Measurements from ENCODE around the gene ARMC8. TPM values are rescaled to one million over a fixed set of nuclear protein-coding genes. Genes with fewer than 3 reads are reported as not detected.

Gene ARMC8
- total and polyA plus RNA-seq, 2 of the 8 experiments (the other 6 are each of a cell fraction or from before 2014, with no cell fraction given), result 47.3 to 58.5 TPM

DNA sequence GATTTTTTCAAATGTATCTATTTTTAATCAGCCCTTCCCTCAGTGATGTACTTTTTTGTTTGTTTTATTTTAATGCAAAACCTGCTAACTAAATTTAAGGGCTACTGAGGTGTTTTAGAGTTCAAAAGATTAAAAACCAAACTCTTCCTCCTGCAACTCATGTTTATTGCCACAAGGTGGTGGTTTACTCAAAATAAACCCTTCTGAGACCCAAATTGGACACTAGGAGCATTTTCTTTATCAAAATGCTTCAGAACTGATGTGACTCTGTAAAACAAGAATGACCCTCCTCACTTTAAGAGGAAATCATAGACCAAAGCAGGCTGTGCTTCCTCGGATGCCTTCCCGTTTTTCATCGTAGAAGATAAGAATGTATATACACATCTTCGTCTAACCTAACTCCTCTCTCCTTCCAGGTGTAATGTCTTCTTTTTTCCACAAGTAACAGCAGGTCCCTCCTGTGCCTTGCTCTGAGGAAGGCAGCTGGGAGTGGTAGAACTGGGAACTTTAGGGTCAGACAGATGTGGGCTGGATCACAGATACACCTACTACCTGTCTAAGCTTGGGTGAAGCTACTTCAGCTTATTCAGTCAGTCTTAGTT is 145.5 kb downstream of the ARMC8 start (continued):
- TF ChIP-seq EZH2 (IDR thresholded peaks at IDR 0.05; ENCODE audit: low read depth, low read length, severe bottlenecking) (no peak), NRF1 (IDR thresholded peaks at IDR 0.05; ENCODE audit: low read depth, low read length) (no peak), RNF2 (IDR thresholded peaks at IDR 0.05; ENCODE audit: borderline replicate concordance, low read depth, low read length, missing control alignments, poor library complexity, severe bottlenecking) (no peak)
- TF ChIP-seq, protein P1, sequence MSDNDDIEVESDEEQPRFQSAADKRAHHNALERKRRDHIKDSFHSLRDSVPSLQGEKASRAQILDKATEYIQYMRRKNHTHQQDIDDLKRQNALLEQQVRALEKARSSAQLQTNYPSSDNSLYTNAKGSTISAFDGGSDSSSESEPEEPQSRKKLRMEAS (IDR thresholded peaks at IDR 0.05), result no peak

All from H1 (cell line).